Ectodermal cell (in vitro differentiated cells): ENCODE measurements around the gene TACC2.

Experiments used
- H3K27ac ChIP-seq: 2 replicates; pipeline ENCODE4 v1.7.0; 2013; ENCODE audit warnings: mild to moderate bottlenecking, low read depth, low read length; ENCODE audit not compliant: insufficient read depth, poor library complexity, severe bottlenecking
- H3K27me3 ChIP-seq: 2 replicates; pipeline ENCODE4 v1.7.0; 2013; ENCODE audit warnings: mild to moderate bottlenecking, low read length; ENCODE audit not compliant: insufficient read depth, control insufficient read depth, poor library complexity, severe bottlenecking
- H3K36me3 ChIP-seq: one replicate; pipeline ENCODE4 v1.7.0; 2013; ENCODE audit warnings: low read length; ENCODE audit not compliant: control insufficient read depth, insufficient read depth
- H3K4me1 ChIP-seq: one replicate; pipeline ENCODE4 v1.7.0; 2013; ENCODE audit warnings: low read length; ENCODE audit not compliant: control insufficient read depth, insufficient read depth
- H3K4me3 ChIP-seq: 2 replicates; pipeline ENCODE4 v1.7.0; 2013; ENCODE audit warnings: low read depth, low read length, control low read depth; ENCODE audit not compliant: insufficient read depth
- H3K9me3 ChIP-seq: 2 replicates; pipeline ENCODE4 v1.7.0; 2013; ENCODE audit warnings: mild to moderate bottlenecking, low read length, moderate library complexity; ENCODE audit not compliant: control insufficient read depth
- WGBS, 2 experiments: methylation state at CpG; one replicate each; pipeline ENCODE4 v1.1.7; 2013; ENCODE audit warnings: missing lambda C conversion rate in 2 of 2; 5-methylcytosine and 5-hydroxymethylcytosine counted together

The TACC2 gene

DNA sequence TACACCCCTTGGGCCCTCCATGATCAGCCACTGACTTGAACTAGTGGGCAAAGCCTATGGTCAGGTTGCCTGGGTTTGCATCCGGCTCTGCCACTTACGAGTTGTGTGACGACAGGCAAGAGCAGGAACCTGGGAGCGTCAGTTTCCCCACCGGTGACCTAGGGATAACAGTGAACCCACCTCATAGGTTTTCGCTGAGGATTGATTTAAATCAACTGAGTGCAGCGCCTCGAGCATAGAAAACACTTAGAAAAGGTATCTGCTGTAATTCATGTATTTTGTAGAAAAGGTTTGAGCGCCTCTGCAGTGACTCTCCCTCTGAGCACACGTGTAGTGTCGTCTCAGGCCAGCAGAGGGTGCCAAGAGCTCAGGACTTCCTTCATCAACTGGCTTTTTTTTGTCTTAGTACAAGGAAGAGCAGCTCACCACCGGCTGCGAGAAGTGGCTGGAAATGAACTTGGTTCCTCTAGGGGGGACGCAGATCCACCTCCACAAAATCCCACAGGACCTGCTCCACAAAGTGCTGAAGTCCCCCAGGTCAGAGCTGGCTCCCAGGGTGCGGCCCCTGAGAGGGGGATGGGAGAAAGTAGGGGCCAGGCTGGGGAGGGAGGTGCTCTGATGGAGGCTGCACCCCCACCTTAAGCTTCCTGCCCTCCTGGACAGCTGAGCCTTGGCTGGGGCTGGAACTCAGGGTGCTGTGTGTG lies 309.8 kb downstream of the TACC2 start:
- 40% methylated on average over 15 of the region's 15 CpGs for WGBS, 2 experiments
- no peak overlapping the region for H3K27ac ChIP-seq
- no peaks in the 10 kb centered on the region for H3K9me3 ChIP-seq
- H3K4me1 ChIP-seq, result no peaks in the 10 kb centered on the region
- no peak overlapping the region for H3K4me3 ChIP-seq
- no peaks in the 10 kb centered on the region for H3K27me3 ChIP-seq
- no peaks in the 10 kb centered on the region for H3K36me3 ChIP-seq

DNA sequence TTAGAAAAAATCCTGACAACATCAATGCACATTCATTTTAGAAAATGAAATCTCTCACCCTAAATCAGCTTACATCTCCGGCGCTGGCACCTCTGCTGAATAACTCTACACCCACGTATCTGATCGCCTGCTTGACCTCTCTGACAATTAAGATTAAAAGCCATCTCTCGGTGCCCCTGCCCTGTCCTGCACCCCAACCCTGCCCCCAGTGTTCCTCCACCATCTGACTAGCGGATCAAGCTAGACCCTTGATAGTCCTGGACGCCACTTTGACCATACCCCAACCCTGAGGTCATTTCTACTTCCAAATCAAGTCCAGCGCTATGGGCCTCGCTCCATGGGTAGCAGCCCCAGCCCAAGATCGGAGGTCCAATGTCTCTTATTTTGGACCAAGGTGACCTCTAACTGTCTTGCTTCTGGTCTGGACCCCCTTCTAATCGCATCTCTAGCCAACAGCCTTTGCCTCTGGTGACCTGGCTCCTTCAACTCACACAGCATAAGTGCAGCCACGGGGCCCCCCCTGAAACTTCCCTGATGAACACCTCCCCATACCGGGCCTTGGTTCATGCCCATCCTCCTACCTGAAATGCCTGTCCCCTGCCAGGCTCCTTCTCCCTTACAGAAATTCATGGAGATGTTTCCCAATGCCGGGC lies 310.6 kb downstream of the TACC2 start:
- Histone ChIP-seq H3K27ac (no peak overlapping the region), H3K27me3 (no peaks in the 10 kb centered on the region), H3K4me3 (no peak overlapping the region), H3K36me3 (no peaks in the 10 kb centered on the region), H3K9me3 (no peaks in the 10 kb centered on the region), H3K4me1 (no peaks in the 10 kb centered on the region)
- WGBS, 2 experiments, result 90 to 91% methylated on average over 14 of the region's 14 CpGs

GRCh38 chr10:122301055-122301810 lies 312.3 kb downstream of the TACC2 start:
- WGBS, 2 experiments, result 91 to 92% methylated on average over 12 of the region's 12 CpGs
- H3K27ac ChIP-seq, result no peak overlapping the region
- no peaks in the 10 kb centered on the region for H3K4me1 ChIP-seq
- H3K4me3 ChIP-seq, result no peak overlapping the region
- no peaks in the 10 kb centered on the region for H3K9me3 ChIP-seq
- no peaks in the 10 kb centered on the region for H3K36me3 ChIP-seq
- H3K27me3 ChIP-seq, result no peaks in the 10 kb centered on the region

DNA sequence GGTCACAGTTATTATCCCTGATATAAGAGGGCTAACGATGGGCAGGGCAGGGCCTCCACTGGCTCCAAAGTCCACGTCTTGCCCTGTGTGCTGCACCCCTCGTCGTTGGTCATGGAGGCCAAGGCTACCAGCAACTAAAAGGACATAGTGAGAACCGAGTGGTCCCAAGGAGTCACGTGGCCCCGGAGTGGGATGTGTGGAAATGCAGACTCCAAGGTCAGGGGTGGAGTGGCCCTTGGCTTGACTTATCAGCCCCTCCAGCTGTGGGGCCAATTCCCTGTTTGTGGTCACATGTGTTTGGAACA lies 312.8 kb downstream of the TACC2 start:
- no peaks in the 10 kb centered on the region for H3K36me3 ChIP-seq
- no peaks in the 10 kb centered on the region for H3K27me3 ChIP-seq
- H3K9me3 ChIP-seq, result no peaks in the 10 kb centered on the region
- H3K27ac ChIP-seq, result no peak overlapping the region
- 95 to 97% methylated on average over 7 of the region's 7 CpGs for WGBS, 2 experiments
- no peak overlapping the region for H3K4me3 ChIP-seq
- no peaks in the 10 kb centered on the region for H3K4me1 ChIP-seq

DNA sequence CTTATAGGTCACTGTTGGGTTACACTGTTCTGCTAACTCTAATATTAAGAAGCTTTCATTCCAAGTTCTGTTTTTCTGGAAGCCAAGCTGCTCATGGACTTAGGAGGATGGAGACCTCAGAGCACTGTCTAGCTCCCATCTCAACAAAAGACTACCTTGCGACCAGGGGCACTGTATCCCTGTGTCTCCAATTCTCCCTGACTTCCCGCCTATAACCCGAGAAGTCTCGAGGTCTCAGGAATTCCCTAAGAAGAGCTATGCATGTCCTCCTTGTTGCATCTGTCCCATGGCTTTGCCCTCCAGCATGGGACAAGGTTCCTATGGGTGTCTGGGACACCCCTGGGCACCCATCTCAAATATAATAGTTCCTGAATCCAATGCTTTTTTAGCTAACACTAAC lies 313.4 kb downstream of the TACC2 start:
- no peaks in the 10 kb centered on the region for H3K9me3 ChIP-seq
- H3K27me3 ChIP-seq, result no peaks in the 10 kb centered on the region
- H3K4me1 ChIP-seq, result no peaks in the 10 kb centered on the region
- no peak overlapping the region for H3K4me3 ChIP-seq
- 95 to 97% methylated on average over 4 of the region's 4 CpGs for WGBS, 2 experiments
- H3K27ac ChIP-seq, result no peak overlapping the region
- H3K36me3 ChIP-seq, result no peaks in the 10 kb centered on the region

- H3K36me3 ChIP-seq, result no peaks in the 10 kb centered on the region
- 76 to 90% methylated on average over 5 to 7 of the region's 9 CpGs for WGBS, 2 experiments
- H3K4me3 ChIP-seq, result no peak overlapping the region
- H3K27me3 ChIP-seq, result no peaks in the 10 kb centered on the region
- H3K4me1 ChIP-seq, result no peaks in the 10 kb centered on the region
- no peaks in the 10 kb centered on the region for H3K9me3 ChIP-seq
- no peak overlapping the region for H3K27ac ChIP-seq
Observed at GRCh38 chr10:122303271-122304053, 314.5 kb downstream of the TACC2 start.
